Duodenal mucosa (tissue), 2 donors: ENCODE measurements around the gene ALPI.
"Not testable (repeated sequence)": the region's sequence is repeated elsewhere in the genome, so short reads cannot be mapped to it uniquely, and the experiment has no call there.

ENCODE experiments used
- H3K27ac ChIP-seq: one replicate; pipeline ENCODE4 v1.7.0; 2013; ENCODE audit warnings: low read depth, low read length
- H3K27me3 ChIP-seq, 2 donors: one replicate each; pipeline ENCODE4 v1.7.0; 2013; ENCODE audit warnings: low read length in 2 of 2, control low read depth in 1 of 2; ENCODE audit not compliant: insufficient read depth in 2 of 2, control insufficient read depth in 1 of 2
- H3K36me3 ChIP-seq, 2 donors: one replicate each; pipeline ENCODE4 v1.7.0; 2013; ENCODE audit warnings: low read length in 2 of 2, control low read depth in 1 of 2; ENCODE audit not compliant: insufficient read depth in 2 of 2, control insufficient read depth in 1 of 2
- H3K4me1 ChIP-seq, 2 donors: one replicate each; pipeline ENCODE4 v1.7.0; 2013; ENCODE audit warnings: low read length in 2 of 2, control low read depth in 1 of 2; ENCODE audit not compliant: insufficient read depth in 2 of 2, control insufficient read depth in 1 of 2
- H3K4me3 ChIP-seq, 2 donors: one replicate each; pipeline ENCODE4 v1.7.0; 2013; ENCODE audit warnings: low read length in 2 of 2, low read depth in 1 of 2
- H3K9ac ChIP-seq, 2 donors: one replicate each; pipeline ENCODE4 v1.7.0; 2013; ENCODE audit warnings: low read length in 2 of 2, low read depth in 1 of 2
- H3K9me3 ChIP-seq, 2 donors: one replicate each; pipeline ENCODE4 v1.7.0; 2013; ENCODE audit warnings: low read length in 2 of 2, control low read depth in 1 of 2; ENCODE audit not compliant: control insufficient read depth in 1 of 2

ALPI gene

DNA sequence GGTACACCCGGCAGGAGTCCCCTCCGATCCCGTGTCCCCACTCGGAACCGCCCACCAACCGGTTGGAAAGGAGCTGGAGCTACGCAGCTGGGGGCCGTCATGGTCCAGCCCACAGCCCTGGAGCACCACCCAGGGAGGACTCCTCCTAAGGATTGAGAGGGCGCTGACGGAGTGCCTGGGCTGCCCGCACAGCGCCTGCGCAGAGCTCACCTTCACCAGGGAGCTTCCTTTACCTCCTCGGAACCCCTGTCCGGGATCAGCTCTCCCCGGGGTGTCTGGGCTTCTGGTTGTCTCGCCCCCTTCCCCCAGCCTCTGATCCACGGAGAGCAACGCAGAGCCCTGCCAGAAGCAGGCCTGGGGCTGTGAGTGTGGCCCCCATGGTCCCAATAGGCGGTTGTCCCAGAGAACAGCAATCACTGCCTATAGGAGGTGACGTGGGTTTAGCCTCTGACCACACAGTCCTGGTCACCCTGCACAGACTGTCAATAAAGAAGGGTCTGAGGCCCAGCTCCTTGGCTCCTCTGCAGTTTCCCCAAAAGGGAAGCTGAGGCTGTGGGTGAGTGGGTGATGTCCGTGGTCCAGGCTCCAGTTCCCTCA, 34.7 kb upstream of the ALPI start:
- H3K36me3 ChIP-seq = no peaks in the 10 kb centered on the region
- no peak overlapping the region for H3K9ac ChIP-seq
- no peak overlapping the region for H3K4me3 ChIP-seq
- no peak overlapping the region for H3K27ac ChIP-seq
- peaks cover 0 to 6% of the 10 kb centered on the region in 2 donors for H3K9me3 ChIP-seq
- H3K27me3 ChIP-seq = peaks cover 50 to 56% of the 10 kb centered on the region in 2 donors
- peaks cover 0 to 20% of the 10 kb centered on the region in 2 donors for H3K4me1 ChIP-seq

DNA sequence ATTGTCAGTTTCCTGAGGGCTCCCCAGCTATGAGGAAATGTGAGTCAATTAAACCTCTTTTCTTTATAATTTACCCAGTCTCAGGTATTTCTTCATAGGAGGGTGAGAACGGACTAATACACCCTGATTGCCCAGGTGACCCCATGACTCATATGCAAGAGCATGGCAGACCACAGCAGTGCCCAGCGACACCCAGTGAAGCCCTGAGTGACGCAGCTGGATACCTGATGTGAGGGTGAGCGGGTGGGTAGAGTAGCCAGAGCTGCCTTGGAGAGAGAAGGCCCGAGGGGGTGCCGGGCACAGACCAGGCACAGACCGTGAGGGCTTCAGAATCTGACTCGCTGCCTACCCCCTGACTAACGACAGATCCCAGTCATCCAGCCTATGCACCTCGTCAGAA, 33.9 kb upstream of the ALPI start:
- Histone ChIP-seq H3K27ac (no peak overlapping the region), H3K9me3 (peaks cover 0 to 6% of the 10 kb centered on the region in 2 donors), H3K27me3 (peaks cover 48 to 50% of the 10 kb centered on the region in 2 donors), H3K4me3 (no peak overlapping the region), H3K36me3 (no peaks in the 10 kb centered on the region), H3K4me1 (peaks cover 0 to 20% of the 10 kb centered on the region in 2 donors), H3K9ac (no peak overlapping the region)

DNA sequence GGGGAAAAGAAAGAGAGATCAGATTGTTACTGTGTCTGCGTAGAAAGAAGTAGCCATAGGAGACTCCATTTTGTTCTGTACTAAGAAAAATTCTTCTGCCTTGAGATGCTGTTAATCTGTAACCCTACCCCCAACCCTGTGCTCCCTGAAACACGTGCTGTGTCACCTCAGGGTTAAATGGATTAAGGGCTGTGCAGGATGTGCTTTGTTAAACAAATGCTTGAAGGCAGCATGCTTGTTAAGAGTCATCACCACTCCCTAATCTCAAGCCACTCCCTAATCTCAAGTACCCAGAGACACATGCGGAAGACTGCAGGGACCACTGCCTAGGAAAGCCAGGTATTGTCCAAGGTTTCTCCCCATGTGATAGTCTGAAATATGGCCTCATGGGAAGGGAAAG, 33.0 kb upstream of the ALPI start:
- H3K4me3 ChIP-seq, H3K36me3 ChIP-seq, H3K9me3 ChIP-seq, H3K27ac ChIP-seq, H3K9ac ChIP-seq: not testable (repeated sequence)
- Histone ChIP-seq H3K4me1 (peaks cover 0 to 20% of the 10 kb centered on the region in 2 donors), H3K27me3 (peaks cover 39 to 44% of the 10 kb centered on the region in 2 donors)

DNA sequence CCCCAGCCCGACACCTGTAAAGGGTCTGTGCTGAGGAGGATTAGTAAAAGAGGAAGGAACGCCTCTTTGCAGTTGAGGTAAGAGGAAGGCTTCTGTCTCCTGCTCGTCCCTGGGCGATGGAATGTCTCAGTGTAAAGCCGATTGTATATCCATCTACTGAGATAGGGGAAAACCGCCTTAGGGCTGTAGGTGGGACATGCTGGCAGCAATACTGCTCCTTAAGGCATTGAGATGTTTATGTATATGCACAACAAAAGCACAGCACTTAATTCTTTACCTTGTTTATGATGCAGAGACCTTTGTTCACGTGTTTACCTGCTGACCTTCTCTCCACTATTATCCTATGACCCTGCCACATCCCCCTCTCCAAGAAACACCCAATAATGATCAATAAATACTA, 32.5 kb upstream of the ALPI start:
- H3K36me3 ChIP-seq, H3K4me3 ChIP-seq, H3K9me3 ChIP-seq, H3K9ac ChIP-seq, H3K27ac ChIP-seq: not testable (repeated sequence)
- Histone ChIP-seq H3K27me3 (peaks cover 35 to 40% of the 10 kb centered on the region in 2 donors), H3K4me1 (peaks cover 0 to 19% of the 10 kb centered on the region in 2 donors)

DNA sequence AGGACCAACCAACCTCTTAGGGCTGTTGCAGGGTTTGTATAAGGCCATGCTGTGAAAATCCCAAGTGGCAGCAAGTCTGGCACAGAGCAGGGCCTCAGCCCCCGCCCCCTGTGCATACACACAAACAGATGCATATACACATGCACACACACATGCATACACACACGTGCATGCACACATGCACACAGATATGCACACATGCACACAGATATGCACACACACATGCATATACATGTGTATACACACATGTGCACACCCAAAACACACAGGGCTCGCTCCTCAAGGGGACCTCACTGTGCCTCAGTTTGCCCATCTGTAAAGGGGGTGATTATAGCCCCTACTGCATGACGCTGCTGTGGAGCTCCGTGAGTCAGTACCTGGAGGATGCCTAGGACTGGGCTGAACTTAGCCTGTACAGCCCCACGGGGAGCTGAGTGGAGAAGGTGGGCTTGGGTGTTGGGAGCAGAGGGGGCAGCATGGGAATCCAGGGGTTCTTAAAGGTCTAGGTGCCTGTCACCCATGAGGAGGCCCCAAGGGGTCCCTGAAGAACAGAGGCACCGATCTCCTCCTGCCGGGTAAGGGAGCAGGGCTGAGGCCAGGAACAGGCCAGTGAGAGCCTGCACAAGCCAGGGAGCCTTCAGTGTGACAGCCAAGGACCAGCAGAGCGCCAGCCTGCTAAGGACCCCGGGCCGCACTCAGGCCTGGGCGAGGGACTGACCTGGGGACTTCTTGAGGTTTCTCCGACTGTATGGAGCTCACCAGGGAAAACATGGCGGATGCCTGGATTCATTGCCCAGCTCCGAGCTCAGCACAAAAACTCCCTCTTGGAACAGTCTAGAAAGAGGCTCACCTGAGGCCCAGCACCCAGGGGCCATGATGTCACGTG, 24.0 kb upstream of the ALPI start:
- Histone ChIP-seq H3K4me1 (no peaks in the 10 kb centered on the region), H3K27ac (no peak overlapping the region), H3K4me3 (no peak overlapping the region), H3K27me3 (no peaks in the 10 kb centered on the region), H3K36me3 (no peaks in the 10 kb centered on the region), H3K9ac (no peak overlapping the region), H3K9me3 (no peaks in the 10 kb centered on the region)

DNA sequence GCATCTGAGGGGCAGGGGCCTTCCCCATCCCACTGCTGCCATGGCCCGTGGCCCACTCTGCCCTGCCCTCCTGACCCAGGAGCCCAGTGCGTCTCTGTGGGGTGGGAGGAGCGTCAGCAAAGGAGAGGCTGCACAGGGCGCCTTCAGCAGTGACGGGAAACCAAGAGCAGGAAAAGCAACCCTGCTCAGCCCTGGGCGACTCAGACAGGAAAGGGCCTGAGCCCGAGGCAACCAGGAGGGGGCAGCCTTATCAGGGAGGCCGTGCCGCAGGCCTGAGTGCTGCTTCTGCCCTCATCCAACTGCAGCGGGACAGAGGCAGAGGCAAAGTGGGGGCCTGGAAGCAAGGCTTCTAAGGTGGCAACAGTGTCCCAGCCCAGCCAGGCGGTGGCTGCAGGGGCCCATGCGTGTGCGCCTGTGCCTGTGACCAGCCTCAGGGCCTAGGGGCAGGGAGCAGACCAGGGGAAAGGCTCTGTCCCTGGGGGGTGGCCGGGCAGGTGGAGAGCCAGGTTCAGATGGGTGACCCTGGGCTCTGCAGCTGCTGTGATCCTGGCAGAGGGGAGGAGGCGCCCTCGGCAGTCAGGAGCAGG, 23.3 kb upstream of the ALPI start:
- Histone ChIP-seq H3K4me3 (no peak overlapping the region), H3K9me3 (no peaks in the 10 kb centered on the region), H3K27me3 (no peaks in the 10 kb centered on the region), H3K27ac (no peak overlapping the region), H3K36me3 (no peaks in the 10 kb centered on the region), H3K9ac (no peak overlapping the region), H3K4me1 (no peaks in the 10 kb centered on the region)

DNA sequence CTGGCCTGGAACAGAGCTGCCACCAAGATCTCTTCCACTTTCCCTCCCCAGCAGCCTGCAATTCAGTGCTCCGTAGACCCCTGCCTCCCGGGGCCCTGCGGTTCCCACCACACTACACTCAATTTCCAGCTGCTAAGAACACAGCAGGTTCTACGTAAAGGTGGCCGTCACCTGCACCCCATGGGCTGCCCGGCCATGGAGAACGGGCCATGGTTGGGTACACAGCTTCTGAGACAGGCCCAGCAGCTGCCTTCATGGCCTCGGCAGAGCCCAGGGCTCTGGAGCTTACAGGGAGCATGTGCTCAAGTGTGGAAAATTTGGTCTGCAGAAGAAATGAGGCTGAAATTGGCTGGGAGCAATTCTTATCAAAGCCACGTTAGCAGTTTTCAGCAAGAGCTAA, 22.3 kb upstream of the ALPI start:
- not testable (repeated sequence) for H3K9me3 ChIP-seq, H3K4me3 ChIP-seq, H3K4me1 ChIP-seq, H3K9ac ChIP-seq, H3K27ac ChIP-seq, H3K36me3 ChIP-seq, H3K27me3 ChIP-seq

DNA sequence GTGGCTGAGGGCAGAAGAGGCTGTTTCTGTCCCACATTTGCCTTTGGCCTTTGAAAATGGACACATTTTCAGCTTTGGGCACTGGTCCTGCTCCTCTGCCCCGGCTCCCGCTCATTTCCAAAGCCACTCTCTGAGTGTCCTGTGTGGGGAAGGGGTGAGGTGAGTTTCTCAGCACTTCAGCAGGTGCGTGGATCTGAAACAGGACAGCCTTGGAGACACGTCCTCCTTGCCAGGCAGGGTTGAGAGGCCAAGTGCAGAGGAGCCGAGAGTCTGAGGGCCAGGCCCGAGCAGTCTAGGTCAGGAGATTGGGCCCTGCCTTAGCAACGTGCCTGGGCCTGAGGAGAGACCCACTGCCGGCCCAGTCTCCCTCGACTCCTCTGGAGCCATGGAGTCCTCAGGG, 21.9 kb upstream of the ALPI start:
- H3K4me1 ChIP-seq = no peaks in the 10 kb centered on the region
- no peak overlapping the region for H3K4me3 ChIP-seq
- H3K27me3 ChIP-seq = no peaks in the 10 kb centered on the region
- H3K36me3 ChIP-seq = no peaks in the 10 kb centered on the region
- H3K9me3 ChIP-seq = no peaks in the 10 kb centered on the region
- H3K9ac ChIP-seq = no peak overlapping the region
- H3K27ac ChIP-seq = no peak overlapping the region

DNA sequence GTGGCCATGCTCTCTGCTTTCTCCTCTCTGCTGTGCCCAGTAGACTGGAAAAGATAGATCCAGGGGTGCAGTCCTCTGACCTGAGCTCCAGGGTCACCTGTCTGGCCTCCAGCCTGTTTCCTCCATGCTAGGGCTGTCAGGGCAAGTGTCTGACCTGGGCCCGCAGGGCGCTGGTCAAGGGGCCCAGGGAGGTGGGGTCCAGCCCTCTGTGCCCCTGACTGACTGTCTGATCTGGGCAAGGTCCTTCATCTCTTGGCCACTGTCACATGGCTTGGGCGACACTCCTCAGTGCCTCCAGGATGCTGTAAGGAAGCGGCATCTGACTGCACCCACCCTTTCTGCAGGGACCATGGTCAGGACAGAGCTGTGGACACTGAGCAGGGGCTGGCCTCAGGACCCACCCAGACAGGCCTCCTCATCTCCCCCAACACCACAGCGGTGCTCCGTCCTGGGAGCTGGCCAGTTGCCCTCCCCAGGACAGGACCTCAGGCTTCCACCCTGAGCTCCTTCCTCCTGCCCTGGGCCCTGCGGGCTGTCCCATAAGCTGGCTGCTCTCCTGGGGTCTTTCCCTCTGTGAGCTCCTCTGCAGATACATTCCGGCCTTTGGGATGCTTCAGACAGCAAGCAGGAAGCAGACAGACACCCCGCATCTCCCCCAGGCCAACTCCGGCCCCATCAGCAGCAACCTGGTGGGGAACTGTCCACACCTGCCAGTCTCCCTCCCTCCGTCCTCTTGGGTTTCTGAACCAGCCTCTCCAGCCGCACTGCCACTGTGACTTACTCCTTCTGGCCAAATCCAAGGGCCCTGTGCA, 21.2 kb upstream of the ALPI start:
- no peak overlapping the region for H3K4me3 ChIP-seq
- H3K36me3 ChIP-seq = no peaks in the 10 kb centered on the region
- H3K27me3 ChIP-seq = no peaks in the 10 kb centered on the region
- H3K4me1 ChIP-seq = no peaks in the 10 kb centered on the region
- no peaks in the 10 kb centered on the region for H3K9me3 ChIP-seq
- no peak overlapping the region for H3K9ac ChIP-seq
- H3K27ac ChIP-seq = no peak overlapping the region

DNA sequence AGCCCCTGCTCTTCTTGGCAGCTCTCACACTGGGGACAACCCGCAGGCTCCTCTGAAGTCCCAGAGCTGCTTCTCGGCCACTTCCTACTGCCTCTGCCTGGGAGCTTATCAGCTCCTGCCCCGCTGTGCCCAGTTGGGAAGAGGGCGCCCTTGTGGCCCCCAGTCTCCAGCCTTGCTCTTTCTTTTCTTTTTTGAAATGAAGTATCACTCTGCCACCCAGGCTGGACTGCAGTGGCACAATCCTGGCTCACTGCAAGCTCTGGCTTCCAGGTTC, 20.6 kb upstream of the ALPI start:
- Histone ChIP-seq H3K9ac (no peak overlapping the region), H3K27me3 (no peaks in the 10 kb centered on the region)

More for the DNA sequence above, 20.6 kb upstream of the ALPI start:
- Histone ChIP-seq H3K9me3 (no peaks in the 10 kb centered on the region), H3K36me3 (no peaks in the 10 kb centered on the region), H3K4me3 (no peak overlapping the region), H3K27ac (no peak overlapping the region), H3K4me1 (no peaks in the 10 kb centered on the region)
